ENCODE results near the gene SSBP2. TPM values are rescaled to one million over a fixed set of nuclear protein-coding genes. Genes with fewer than 3 reads are reported as not detected.

The SSBP2 gene
- total RNA-seq: 7.9 and 13.4 TPM in 2 replicates

GRCh38 chr5:81751009-81751835, at the start of gene SSBP2:
TSS of gene SSBP2 (minus strand) at chr5:81751097. CDS start at chr5:81751042, 55 bp downstream.
- FAIRE-seq (no peak), DNase-seq (ENCODE audit: low read depth) (peak; percentile 92)
- no peaks in the 10 kb centered on the region for H3K36me3 ChIP-seq (ENCODE audit: control insufficient read depth, insufficient read depth, low read length)
- TF ChIP-seq CTCF (IDR thresholded peaks at IDR 0.05; ENCODE audit: insufficient read depth, low read length, severe bottlenecking): no peak
- peak within 1 kb of the TSS; percentile 94 for H3K4me3 ChIP-seq (ENCODE audit: low read depth, low read length)
- no peaks in the 10 kb centered on the region for H3K27me3 ChIP-seq (ENCODE audit: control insufficient read depth, insufficient read depth, low read length)

- no peak for TF ChIP-seq CTCF (IDR thresholded peaks at IDR 0.05; ENCODE audit: insufficient read depth, low read length, severe bottlenecking)
- no peak for FAIRE-seq
- H3K36me3 ChIP-seq (ENCODE audit: control insufficient read depth, insufficient read depth, low read length): no peaks in the 10 kb centered on the region
- no peaks in the 10 kb centered on the region for H3K27me3 ChIP-seq (ENCODE audit: control insufficient read depth, insufficient read depth, low read length)
- no peak overlapping the region for H3K4me3 ChIP-seq (ENCODE audit: low read depth, low read length)
- no peak for DNase-seq (ENCODE audit: low read depth)
Measured at GRCh38 chr5:81795666-81796065, 44.8 kb upstream of the SSBP2 start.

DNA sequence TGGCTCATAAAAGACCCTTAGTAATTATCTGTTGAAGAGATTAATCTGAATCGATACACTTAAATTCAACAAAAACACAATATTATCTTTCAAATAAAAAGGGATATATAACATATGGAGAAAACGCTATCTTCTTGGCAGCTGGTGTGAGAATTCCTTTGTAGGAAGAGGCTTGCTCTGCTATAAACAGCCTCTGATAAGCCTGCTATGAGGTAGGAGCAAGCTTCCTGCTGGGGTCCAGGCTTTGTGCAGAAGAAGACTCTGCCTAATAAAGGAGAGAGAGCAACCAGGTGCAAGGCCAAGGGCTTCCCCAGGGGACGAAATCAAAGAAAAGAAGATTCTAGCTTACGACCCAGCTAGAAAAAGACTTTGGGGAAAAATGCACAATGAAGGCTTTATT, 43.3 kb upstream of the SSBP2 start:
- FAIRE-seq: no peak
- no peak for DNase-seq (ENCODE audit: low read depth)
- TF ChIP-seq CTCF (IDR thresholded peaks at IDR 0.05; ENCODE audit: insufficient read depth, low read length, severe bottlenecking): no peak
- Histone ChIP-seq H3K27me3 (ENCODE audit: control insufficient read depth, insufficient read depth, low read length) (no peaks in the 10 kb centered on the region), H3K36me3 (ENCODE audit: control insufficient read depth, insufficient read depth, low read length) (no peaks in the 10 kb centered on the region), H3K4me3 (ENCODE audit: low read depth, low read length) (no peak overlapping the region)

- FAIRE-seq: no peak
Measured at GRCh38 chr5:81790336-81790735, 39.4 kb upstream of the SSBP2 start.

GRCh38 chr5:81789033-81789432, 38.1 kb upstream of the SSBP2 start:
- no peak for FAIRE-seq
- no peak for TF ChIP-seq CTCF (IDR thresholded peaks at IDR 0.05; ENCODE audit: insufficient read depth, low read length, severe bottlenecking)

More at GRCh38 chr5:81790336-81790735, 39.4 kb upstream of the SSBP2 start:
- no peak overlapping the region for H3K4me3 ChIP-seq (ENCODE audit: low read depth, low read length)
- no peak for TF ChIP-seq CTCF (IDR thresholded peaks at IDR 0.05; ENCODE audit: insufficient read depth, low read length, severe bottlenecking)
- no peaks in the 10 kb centered on the region for H3K36me3 ChIP-seq (ENCODE audit: control insufficient read depth, insufficient read depth, low read length)
- DNase-seq (ENCODE audit: low read depth): no peak
- H3K27me3 ChIP-seq (ENCODE audit: control insufficient read depth, insufficient read depth, low read length): no peaks in the 10 kb centered on the region

More at GRCh38 chr5:81789033-81789432, 38.1 kb upstream of the SSBP2 start:
- Histone ChIP-seq H3K27me3 (ENCODE audit: control insufficient read depth, insufficient read depth, low read length) (no peaks in the 10 kb centered on the region), H3K36me3 (ENCODE audit: control insufficient read depth, insufficient read depth, low read length) (no peaks in the 10 kb centered on the region), H3K4me3 (ENCODE audit: low read depth, low read length) (no peak overlapping the region)
- peak; percentile 81 for DNase-seq (ENCODE audit: low read depth)
